PC-3 (cell line): ENCODE measurements around the gene ARID5B. TPM values are rescaled to one million over a fixed set of nuclear protein-coding genes. Genes with fewer than 3 reads are reported as not detected.

Source experiments
- ATAC-seq: fragments of 200-7000 bp; cut with Tn5 transposase; 2 replicates; pipeline ENCODE4 v1.9.1; 2020; ENCODE audit warnings: mild to moderate bottlenecking, moderate library complexity
- BruUV-seq: library from RNA; stranded (reverse); fragments of 400-500 nt; replicated peaks from 2 replicates; lab custom pipeline; 2021; lab: Mats Ljungman, UMichigan
- CTCF ChIA-PET: fragments of 300-600 bp; sonication (Branson Sonifier 250); formaldehyde crosslinking; loops from one replicate; lab custom pipeline; 2022; ENCODE audit warnings: antibody characterized with exemption; lab: Charles Lee
- POLR2A ChIA-PET: fragments of 300-600 bp; sonication (Branson Sonifier 250); formaldehyde crosslinking; loops from one replicate; lab custom pipeline; 2022; ENCODE audit warnings: antibody characterized with exemption; ENCODE audit not compliant: unreplicated experiment; lab: Charles Lee
- DNase-seq: peaks from one replicate; pipeline ENCODE4 v3.0.0-alpha.2; 2015
- H2AFZ ChIP-seq: fragments of 300-600 bp; sonication (generic); 2 replicates; pipeline ENCODE4 v1.6.0; 2016; ENCODE audit warnings: antibody characterized with exemption, low read length
- H3F3A ChIP-seq: fragments of 300-600 bp; sonication (generic); one replicate; pipeline ENCODE4 v1.6.0; 2017; ENCODE audit warnings: antibody characterized with exemption, low read length, control low read depth, mild to moderate bottlenecking; ENCODE audit not compliant: unreplicated experiment
- H3K27ac ChIP-seq: fragments of 300-600 bp; sonication (generic); 2 replicates; pipeline ENCODE4 v1.5.1; 2016; ENCODE audit warnings: mild to moderate bottlenecking, low read length
- H3K27me3 ChIP-seq: fragments of 300-600 bp; sonication (generic); 2 replicates; pipeline ENCODE4 v1.6.1; 2016; ENCODE audit warnings: low read length, mixed read lengths
- H3K36me3 ChIP-seq: fragments of 300-600 bp; sonication (generic); 2 replicates; pipeline ENCODE4 v1.6.1; 2016; ENCODE audit warnings: low read depth, mixed run types, low read length, mixed read lengths
- H3K4me1 ChIP-seq: fragments of 300-600 bp; sonication (generic); 2 replicates; pipeline ENCODE4 v1.5.1; 2016; ENCODE audit warnings: low read length; ENCODE audit not compliant: insufficient read depth
- H3K4me2 ChIP-seq: fragments of 300-600 bp; sonication (generic); 2 replicates; pipeline ENCODE4 v1.6.0; 2016; ENCODE audit warnings: low read length
- H3K4me3 ChIP-seq: fragments of 300-600 bp; sonication (generic); 2 replicates; pipeline ENCODE4 v1.5.1; 2016; ENCODE audit warnings: mild to moderate bottlenecking, low read length, mixed read lengths
- H3K79me2 ChIP-seq: fragments of 300-600 bp; sonication (generic); 2 replicates; pipeline ENCODE4 v1.6.1; 2017; ENCODE audit warnings: low read length, mixed read lengths
- H3K9ac ChIP-seq: fragments of 300-600 bp; sonication (generic); 2 replicates; pipeline ENCODE4 v1.6.0; 2016; ENCODE audit warnings: mild to moderate bottlenecking, low read length
- H3K9me2 ChIP-seq: fragments of 300-600 bp; sonication (generic); replicated peaks from 2 replicates; pipeline ENCODE4 v1.6.1; 2016; ENCODE audit warnings: mixed run types, low read length, mixed read lengths
- H3K9me3 ChIP-seq: fragments of 300-600 bp; sonication (generic); 2 replicates; pipeline ENCODE4 v1.6.1; 2016; ENCODE audit warnings: low read length, mixed read lengths
- H4K20me1 ChIP-seq: fragments of 300-600 bp; sonication (generic); 2 replicates; pipeline ENCODE4 v1.6.1; 2016; ENCODE audit warnings: low read length, mixed read lengths
- EZH2 ChIP-seq: fragments of 300-600 bp; sonication (generic); IDR thresholded peaks from one replicate; pipeline ENCODE4 v1.6.1; 2017; ENCODE audit warnings: antibody characterized with exemption, mild to moderate bottlenecking, low read length; ENCODE audit not compliant: unreplicated experiment
- intact Hi-C: fragments of 100-400 bp; cut with micrococcal nuclease; formaldehyde crosslinking; loops from 2 replicates; pipeline ENCODE4 v1.9.0; 2023
- total RNA-seq: library from RNA; depleted of rRNA; stranded (reverse); fragments of >200 nt; gene quantifications from 2 replicates; pipeline ENCODE4 v1.2.3, GENCODE V29; 2014
- TF ChIP-seq, protein P1 (sequence below): fragments of 300-600 bp; sonication (generic); conservative IDR thresholded peaks from 2 replicates; pipeline ENCODE4 v1.5.1; 2017; ENCODE audit warnings: antibody characterized with exemption, low read depth, mild to moderate bottlenecking, low read length

ARID5B gene
- total RNA-seq, 1 experiment from 2014 or later: 26.4 TPM

DNA sequence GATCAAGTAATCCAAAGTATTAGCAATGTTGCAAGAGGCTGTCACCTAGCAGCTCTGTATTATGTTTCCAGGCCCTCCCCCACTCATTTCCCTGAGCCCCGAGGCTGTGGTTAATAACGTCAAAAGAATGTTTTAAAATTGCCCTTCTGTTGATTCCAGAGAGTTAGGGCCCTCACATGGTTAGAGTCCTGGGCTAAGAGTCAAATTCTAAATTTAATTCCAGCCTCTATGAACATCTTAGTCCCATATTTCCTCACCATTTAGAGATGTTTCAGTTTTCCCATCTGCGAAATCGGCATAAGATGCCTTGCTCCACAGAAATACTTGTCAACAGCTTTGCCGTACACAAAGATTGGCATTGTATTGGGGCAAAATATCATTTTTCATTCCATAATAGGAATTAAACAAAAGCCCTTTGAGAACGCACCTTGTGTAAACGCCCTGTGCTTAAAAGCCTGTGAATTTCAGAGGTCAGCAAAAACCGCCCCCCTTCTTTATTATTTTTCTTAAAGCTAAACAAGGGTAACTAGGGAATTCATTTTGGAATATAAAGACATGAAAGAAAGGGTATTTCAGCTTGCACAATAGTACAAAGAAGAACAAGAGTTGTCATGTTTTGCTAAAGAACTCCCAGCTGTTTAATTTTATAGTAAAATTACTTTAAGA, 135.8 kb downstream of the ARID5B start:
- POLR2A ChIA-PET: interaction anchor here (0.6 to 1.9 kb wide), 9 partner anchors 9 to 208 kb away, joined by 3 to 25 read pairs (median 3); no protein-coding TSS in a partner anchor
- Histone ChIP-seq H3K4me2 (peak overlapping the region; percentile 78), H3K9me2 (no peaks in the 10 kb centered on the region)

DNA sequence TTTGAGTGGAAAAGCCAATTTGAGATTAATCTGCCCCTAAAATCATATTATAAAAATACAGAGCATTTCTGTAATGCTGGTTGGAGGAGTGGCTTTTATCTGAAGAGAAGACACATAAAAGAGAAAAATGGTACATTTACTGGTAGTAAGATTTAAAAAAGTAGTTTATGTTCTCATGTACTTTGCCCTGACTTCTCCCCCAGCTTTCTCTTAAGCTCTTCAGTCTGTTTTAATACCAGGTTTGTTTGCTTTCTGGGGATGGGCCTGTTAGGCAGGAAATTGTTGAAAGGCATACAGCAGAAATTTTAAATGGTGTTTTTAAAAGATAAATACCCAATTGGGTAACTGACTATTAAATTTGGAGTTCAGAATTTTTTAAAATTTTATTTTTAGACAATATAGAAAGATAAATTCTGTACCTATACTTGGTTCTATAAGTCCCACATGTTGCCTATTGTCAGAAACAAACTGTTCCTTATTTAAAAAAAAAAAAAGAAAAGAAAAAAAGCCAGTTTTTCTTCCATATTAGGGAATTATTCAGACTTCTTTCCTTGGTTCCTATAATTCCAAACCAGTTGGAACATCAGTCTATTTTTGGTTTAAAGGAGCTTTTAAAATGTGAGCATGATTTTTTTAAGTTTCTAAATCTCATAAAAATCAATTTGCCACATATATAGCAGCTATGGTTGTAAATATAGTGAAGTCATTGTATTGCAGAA, 136.6 kb downstream of the ARID5B start:
- Histone ChIP-seq H3K4me2 (peak overlapping the region; percentile 78), H4K20me1 (no peaks in the 10 kb centered on the region), H3K9me3 (no peaks in the 10 kb centered on the region), H3K4me1 (peaks cover 48% of the 10 kb centered on the region), H3K79me2 (no peaks in the 10 kb centered on the region), H3F3A (peaks cover 11% of the 10 kb centered on the region), H3K27ac (peak overlapping the region; percentile 85), H3K9ac (peak overlapping the region; percentile 68), H3K36me3 (no peaks in the 10 kb centered on the region), H3K27me3 (no peaks in the 10 kb centered on the region), H3K4me3 (peak overlapping the region; percentile 46), H3K9me2 (no peaks in the 10 kb centered on the region), H2AFZ (peak overlapping the region; percentile 38)
- intact Hi-C loops: loop anchor here (1.0 to 5.0 kb wide), 18 partner anchors 39 to 779 kb away; partner anchors contain the start of gene EGR2
- ATAC-seq: peak; percentile 77
- ChIA-PET CTCF (interaction anchor here (0.6 to 3.5 kb wide), 30 partner anchors 11 to 780 kb away, joined by 3 to 68 read pairs (median 4); partner anchors contain the start of gene ARID5B), POLR2A (interaction anchor here (0.6 to 1.9 kb wide), 11 partner anchors 8 to 205 kb away, joined by 3 to 25 read pairs (median 4); no protein-coding TSS in a partner anchor)
- BruUV-seq: no TSS peak
- TF ChIP-seq, protein P1, sequence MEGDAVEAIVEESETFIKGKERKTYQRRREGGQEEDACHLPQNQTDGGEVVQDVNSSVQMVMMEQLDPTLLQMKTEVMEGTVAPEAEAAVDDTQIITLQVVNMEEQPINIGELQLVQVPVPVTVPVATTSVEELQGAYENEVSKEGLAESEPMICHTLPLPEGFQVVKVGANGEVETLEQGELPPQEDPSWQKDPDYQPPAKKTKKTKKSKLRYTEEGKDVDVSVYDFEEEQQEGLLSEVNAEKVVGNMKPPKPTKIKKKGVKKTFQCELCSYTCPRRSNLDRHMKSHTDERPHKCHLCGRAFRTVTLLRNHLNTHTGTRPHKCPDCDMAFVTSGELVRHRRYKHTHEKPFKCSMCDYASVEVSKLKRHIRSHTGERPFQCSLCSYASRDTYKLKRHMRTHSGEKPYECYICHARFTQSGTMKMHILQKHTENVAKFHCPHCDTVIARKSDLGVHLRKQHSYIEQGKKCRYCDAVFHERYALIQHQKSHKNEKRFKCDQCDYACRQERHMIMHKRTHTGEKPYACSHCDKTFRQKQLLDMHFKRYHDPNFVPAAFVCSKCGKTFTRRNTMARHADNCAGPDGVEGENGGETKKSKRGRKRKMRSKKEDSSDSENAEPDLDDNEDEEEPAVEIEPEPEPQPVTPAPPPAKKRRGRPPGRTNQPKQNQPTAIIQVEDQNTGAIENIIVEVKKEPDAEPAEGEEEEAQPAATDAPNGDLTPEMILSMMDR: no peak
- no peak for TF ChIP-seq EZH2
- DNase-seq: peak; percentile 98

More for the DNA sequence above, 135.8 kb downstream of the ARID5B start:
- BruUV-seq: TSS peak; percentile 93
- Histone ChIP-seq H3K4me3 (peak overlapping the region; percentile 46), H3K27me3 (no peaks in the 10 kb centered on the region), H3K9ac (peak overlapping the region; percentile 68), H3F3A (peaks cover 11% of the 10 kb centered on the region), H2AFZ (peak overlapping the region; percentile 38), H3K27ac (peak overlapping the region; percentile 85), H3K4me1 (peaks cover 46% of the 10 kb centered on the region), H3K36me3 (no peaks in the 10 kb centered on the region), H3K9me3 (no peaks in the 10 kb centered on the region), H4K20me1 (no peaks in the 10 kb centered on the region), H3K79me2 (no peaks in the 10 kb centered on the region)
- DNase-seq (peak; percentile 100), ATAC-seq (peak; percentile 76)
- intact Hi-C loops: loop anchor here (5.0 kb wide), 2 partner anchors 375 to 780 kb away; partner anchors contain the start of gene EGR2
- TF ChIP-seq EZH2: no peak
- TF ChIP-seq, protein P1: peak; percentile 37; the same call in 1 of the 2 replicates
- CTCF ChIA-PET: interaction anchor here (0.6 to 3.5 kb wide), 19 partner anchors 11 to 377 kb away, joined by 3 to 68 read pairs (median 6); partner anchors contain the start of gene ARID5B
